ENCODE measurements around the gene TEX22.

Gene TEX22

DNA sequence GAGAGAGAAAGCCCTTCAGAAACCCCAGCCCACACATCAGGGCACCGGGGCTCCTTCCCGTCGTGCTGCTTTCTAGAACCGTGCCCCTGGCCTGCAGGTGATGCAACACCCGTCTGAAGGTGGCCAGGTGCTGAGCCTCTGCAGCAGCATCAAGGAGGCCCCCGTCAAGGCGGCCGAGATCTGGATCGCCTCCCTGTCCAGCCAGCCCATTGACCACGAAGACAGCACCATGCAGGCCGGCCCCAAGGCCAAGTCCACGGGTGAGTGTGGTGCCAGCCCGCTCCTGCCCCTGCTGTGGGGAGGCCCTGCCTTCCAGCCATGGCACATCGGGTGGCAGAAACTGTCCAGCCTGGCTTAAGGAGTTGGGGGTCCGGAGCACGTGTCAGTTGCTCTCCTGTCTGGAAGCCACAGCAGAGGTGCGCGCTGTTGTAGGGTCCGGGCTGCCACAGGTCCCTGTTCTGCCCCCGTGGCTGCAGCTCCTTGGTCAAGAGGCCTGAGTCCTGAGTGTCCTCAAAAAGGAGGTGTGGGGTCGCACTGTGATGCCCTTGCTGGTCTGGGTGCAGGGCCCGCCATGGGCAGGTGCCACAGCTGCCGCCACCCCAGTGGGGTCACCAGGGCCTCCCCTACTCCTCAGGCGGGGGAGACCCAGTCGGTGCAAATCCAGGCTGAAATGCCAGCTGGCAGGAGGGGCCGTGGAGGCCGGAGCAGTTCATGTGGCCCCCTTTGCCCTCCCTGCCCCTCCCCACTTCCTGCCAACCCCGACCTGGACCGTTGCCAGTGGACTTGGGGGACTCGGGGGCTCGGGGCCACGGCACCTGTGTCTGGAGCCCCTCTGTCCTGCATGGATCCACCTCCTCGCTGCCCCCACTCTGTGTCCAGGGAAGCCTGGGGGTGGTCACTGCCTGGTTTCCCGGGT, 31.0 kb upstream of the TEX22 start:
- DNase-seq, result no peak

DNA sequence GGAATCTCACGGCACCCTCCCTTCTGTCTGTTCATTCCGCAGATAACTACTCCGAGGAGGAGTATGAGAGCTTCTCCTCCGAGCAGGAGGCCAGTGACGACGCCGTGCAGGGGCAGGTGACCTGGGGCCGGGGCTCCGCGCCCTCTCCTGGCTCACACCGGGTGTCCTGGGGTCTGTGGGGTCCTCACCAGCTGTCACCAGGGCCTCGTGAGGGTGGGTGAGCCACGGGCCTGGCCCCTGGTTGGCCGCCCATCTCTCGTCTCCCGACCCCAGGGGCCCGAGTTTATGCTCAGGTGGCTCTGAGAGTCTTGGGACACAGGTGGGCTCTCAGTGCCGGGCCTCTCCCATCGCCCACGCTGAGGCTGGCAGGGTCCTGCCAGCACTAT, 30.3 kb upstream of the TEX22 start:
- DNase-seq, result no peak

DNA sequence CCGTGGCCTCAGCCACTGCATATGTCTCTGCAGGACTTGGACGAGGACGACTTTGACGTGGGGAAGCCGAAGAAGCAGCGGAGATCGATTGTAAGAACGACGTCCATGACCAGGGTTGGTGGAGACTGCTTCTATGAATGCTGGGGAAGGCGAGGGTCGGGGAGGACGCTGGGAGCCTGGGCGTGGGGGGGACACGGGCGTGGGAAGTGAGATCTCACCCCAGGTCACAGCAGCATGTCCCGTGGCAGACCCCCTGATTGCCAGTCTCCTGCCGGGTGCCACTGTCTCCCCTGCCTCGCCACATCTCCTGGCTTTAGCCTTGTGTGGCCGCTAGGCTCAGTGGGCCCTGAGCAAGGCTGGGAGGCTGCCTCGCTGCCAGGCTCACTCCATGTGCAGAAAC, 29.9 kb upstream of the TEX22 start:
- no peak for DNase-seq

DNA sequence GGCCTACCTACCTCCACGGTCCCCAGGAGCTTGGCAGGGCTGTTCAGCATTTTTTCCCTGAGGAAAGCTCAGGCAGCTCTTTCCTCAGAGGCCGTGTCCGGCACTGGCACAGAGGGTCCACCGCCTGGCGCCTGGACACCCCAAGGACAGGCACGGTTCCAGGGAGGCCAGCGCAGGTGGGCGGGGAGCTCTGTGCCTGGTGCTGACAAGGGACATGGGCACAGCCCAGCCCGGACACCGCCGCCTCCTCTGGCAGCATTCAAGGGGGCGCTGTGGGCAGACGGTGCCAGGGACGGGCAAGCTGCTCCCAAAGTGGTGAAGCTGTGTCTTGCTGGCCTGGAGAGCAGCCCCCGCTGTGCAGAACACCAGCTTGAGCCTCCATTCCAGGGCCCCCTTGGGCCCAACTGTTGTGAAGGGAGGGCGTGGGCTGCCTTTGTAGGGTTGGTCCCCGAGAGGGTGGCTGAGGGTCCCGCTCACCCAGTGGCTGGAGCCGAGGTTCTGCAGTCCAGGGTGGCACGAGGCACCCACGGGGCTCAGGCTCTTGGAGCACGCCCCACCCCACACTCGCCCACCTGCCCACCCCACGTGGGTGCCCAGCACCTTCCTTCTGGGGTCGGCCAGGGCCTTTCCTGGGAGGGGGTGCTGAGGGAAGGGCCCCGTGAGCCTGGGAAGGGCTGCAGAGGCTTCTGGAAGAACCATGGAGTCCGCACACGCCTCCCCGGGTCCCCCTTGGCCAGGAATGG, 29.3 kb upstream of the TEX22 start:
- no peak for DNase-seq

DNA sequence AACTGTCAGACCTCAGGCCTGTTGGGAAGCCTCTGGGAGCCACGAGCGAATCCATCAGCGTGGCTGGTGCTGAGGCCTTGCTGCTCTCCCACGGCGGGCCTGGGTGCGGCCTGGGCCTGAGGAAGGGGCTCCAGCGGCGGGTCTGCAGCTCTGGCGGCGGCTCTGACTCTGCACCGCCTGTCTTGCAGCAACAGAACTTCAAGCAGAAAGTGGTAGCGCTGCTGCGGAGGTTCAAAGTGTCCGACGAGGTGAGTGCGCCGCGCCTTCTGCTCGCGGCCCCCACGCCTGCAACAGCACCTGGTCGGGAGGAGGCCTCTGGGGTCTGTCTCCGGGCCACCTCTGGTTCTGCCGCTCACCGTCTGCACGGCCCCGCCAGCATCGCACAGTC, 28.7 kb upstream of the TEX22 start:
- no peak for DNase-seq

DNA sequence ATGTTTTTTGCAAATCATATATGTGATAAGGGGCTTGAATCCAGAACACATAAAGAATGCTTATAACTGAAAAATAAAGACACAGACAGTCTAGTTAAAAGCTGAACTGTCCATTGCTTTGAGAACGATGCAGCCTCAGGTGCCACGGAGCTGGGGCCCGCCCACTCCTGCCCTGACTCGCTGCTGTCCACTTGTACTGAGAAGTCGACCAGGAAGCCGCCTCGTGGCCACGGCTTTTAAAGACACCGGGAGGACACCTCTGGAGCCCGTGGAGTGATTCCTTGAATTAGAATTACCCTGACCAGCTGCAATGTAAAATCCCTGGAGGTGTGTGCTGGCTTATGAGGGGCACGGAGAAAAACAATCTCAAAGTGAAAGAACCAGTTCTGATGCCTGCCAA, 23.9 kb upstream of the TEX22 start:
- DNase-seq, result no peak

DNA sequence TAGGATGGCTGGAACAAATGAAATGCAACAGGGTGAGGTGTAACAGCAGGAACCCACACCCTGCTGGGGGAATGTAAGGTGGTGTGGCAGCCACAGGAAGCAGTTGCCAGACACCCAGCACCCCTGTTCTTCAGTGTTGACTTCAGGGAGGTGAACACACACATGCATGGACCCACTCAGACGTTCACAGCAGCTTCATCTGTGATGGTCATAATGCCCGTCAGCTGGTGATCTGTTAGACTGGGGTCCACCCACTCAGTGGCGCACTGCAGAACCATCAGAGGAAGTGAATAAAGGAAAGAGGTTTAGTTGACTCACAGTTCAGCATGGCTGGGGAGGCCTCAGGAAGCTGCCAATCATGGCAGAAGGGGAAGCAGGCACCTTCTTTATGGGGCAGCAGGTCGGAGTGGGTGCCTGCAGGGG, 22.7 kb upstream of the TEX22 start:
- DNase-seq, result no peak

DNA sequence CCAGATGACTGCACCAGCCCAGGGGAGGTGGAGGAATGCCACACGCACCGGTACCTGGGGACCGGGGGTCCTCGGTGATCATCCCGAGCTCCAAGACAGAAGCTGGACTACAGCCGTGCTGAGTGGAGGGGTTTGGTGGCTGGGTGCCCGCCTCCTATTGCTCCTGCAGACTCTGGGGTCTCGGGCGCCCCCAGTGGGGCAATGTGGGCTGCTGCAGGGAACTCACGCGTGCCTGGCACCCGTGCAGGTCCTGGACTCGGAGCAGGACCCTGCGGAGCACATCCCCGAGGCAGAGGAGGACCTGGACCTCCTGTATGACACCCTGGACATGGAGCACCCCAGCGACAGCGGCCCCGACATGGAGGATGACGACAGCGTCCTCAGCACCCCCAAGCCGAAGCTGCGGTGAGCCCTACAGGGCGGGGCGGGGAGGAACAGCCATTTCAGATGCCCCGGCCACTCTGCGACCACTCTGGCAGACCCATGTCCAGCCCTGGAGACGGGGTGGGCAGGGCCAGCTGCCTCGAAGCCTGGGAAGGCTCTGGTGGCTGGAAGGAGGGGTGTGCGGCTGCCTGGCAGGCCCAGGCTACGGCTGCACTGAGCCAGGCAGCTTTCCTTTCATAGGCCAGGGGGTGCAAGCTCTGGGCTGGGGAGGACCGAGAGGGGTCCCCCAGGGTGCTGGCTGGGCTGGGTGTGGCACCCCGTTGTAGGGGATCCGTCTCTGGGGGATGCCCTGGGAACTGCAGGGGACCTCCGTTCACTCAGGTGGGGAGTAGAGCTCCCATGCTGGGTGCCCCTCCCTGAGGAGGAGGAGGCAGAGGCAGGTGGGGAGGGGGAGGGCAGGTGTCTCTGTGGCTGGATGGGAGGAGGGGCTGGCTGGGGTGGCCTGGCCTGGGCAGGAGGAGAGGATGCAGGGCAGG, 21.6 kb upstream of the TEX22 start:
- DNase-seq, result no peak

DNA sequence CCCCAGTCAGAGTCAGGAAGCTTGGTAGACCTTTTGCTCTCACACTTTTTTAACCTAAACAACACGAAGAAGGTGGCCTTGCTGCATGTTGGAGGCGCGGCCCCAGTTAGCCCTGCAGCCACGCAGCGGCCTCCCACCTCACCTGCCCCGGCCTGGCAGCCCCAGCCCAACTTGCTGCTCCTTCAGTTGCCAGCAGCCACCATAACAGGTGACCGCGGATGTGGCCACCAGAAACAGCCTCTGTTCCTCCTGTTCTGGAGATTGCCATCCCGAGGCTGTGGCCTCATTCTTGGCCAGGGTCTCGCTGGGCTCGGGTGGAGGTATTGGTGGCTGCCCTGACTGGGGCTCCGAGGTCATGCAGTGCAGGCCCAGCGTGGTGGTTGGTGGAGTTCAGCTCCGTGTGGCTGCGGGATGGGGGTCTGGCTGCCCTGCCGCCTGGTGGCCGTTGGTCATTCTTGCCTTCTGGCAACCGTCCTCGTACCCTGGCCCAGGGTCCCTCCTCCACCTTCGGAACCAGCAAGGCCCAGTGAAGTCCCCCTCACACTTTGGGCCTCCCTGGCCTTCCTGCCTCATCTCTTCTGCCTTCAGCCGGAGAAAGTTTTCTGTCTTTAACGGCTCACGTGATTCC, 20.7 kb upstream of the TEX22 start:
- DNase-seq, result no peak

DNA sequence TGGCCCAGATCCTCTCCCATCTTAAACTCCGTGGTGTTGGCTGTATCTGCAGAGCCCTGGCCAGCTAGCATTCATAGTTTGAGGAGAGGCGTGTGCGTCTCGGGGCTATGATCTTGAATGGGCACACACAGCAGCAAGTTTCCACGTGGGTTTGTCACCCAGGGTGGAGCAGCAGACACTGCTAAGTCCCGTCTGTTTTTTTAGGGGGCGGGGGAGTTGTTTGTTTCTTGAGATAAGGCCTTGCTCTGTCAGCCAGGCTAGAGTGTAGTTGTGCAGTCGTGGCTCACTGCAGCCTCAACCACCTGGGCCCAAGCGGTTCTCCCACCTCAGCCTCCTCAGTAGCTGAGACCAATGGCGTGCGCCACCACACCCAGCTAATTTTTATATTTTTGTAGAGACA, 20.1 kb upstream of the TEX22 start:
- DNase-seq, result no peak

DNA sequence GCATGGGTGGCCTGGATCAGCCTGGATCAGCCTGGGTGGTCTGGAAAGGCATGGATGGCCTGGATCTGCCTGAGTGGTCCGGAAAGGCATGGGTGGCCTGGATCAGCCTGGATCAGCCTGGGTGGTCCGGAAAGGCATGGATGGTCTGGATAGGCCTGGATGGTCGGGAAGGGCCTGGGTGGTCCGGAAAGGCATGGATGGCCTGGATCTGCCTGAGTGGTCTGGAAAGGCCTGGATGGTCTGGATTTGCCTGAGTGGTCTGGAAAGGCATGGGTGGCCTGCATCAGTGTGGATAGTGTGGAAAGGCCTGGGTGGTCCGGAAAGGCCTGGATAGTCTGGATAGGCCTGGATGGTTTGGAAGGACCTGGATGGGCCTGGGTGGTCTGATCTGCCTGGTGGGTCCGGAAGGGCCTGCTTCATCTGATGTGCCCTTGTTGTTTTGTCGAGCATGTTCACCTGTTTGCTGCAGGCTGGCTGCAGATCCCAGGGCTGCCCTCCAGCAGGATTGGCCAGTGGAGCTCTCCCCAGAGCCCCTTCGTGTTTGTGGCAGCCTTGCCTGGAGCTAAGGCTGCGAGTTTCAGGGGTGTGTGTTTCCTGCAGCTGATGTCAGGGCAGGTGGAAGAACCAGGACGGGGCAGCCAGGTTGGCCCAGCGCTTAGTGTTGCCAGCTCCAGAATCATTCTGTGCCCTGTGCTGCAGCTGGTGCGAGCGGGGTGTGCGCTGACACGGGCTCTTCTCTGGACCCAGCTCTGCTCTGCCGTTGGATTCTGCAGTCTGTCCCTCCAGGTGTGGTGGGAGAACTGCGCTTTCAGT, 19.3 kb upstream of the TEX22 start:
- no peak for DNase-seq

DNA sequence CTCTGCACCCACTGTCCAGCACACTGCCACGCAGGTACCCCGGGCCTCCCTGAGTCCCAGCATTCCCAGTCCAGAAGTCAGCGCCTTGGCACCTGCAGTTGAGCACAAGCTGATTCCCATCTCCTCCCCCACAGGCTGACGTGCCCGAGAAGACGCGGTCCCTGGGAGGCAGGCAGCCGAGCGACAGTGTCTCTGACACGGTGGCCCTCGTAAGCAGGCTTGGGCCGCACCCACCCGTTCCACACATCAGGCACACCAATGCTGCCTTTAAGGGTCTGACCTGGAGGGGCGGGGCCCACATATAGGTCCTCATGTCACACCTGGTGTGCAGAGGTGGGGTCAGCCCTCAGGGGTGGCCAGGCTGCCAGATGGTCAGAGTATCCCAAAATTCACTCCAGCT, 18.4 kb upstream of the TEX22 start:
- no peak for DNase-seq

DNA sequence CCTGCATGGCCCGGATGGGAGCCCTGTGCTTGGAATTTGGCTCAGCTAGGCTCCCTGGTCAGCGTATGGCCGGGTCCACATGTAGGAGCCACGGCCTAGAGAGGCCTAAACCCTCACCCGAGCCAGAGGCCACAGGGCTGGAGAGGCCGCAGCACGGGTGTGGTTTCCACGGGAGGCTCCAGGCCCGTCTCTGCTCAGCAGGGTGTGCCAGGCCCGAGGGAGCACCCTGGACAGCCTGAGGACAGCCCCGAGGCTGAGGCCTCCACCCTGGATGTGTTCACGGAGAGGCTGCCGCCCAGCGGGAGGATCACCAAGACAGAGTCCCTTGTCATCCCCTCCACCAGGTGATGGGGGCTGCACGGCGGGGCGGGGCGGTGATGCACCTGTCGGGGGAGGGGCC, 17.6 kb upstream of the TEX22 start:
- DNase-seq, result no peak

DNA sequence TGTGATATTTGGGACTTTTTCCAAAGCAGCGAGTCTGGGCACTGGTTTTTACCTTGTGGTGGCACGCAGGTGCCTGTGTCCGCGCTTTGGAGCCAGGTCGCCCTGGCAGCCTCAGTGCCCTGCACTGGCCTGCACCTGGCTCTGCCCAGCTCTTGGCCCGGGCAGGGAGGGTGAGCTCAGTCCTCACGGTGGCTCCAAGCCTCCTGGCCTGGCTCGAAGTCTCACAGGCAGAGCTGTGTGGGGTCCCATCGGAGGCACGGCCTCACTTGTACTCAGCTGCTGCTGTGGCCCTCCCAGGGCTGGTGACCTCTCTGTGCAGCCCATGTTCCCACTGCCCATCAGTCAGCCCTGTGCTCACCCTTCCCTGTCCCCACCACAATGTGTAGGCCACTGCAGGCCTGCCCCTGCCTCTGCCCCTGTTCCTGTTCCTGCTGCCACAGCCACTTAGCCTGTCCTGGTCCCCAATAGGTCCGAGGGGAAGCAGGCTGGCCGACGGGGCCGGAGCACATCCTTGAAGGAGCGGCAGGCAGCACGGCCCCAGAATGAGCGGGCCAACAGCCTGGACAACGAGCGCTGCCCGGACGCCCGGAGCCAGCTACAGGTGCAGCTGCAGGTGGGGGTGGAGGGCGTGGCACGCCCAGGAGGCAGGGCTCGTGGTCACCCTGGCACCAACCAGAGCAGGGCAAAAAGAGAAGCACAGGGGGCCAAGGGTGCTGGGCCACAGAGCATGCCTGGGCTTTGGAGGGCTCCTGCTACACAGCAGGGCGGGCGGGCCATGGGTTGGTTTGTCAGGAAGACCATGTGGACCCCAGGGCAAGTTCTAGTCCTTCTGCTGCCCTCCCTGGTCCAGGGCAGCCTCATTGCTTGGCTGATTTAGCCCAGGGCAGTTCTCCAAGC, 16.6 kb upstream of the TEX22 start:
- DNase-seq, result no peak

DNA sequence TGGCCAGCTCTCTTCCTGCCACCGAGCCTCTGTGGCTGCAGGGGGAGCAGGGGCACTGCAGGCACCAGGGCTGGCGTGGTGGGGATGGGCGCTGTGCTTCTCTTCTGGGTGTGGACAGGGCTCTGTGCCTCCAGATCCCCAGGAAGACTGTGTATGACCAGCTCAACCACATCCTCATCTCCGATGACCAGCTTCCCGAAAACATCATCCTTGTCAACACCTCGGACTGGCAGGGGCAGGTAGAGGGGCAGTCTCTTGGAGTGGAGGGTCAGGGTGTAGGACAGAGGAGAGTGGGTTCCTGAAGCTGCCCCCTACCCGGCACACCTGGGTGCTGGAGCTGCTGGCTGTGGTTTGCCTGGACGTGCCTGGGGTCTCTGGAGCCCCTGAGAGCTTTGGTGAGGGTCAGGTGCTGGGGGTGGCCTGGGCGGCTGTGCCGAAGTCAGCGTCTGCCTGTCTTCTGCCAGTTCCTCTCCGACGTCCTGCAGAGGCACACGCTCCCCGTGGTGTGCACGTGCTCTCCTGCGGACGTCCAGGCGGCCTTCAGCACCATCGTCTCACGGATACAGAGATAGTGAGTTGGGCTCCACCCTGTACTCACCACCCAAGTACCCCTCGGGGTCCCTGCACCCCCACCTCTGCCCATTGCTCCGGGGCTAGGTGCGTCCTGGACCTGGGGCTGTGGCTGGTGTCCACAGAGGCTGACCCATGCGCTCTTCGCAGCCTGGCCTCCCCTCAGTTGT, 15.8 kb upstream of the TEX22 start:
- no peak for DNase-seq

DNA sequence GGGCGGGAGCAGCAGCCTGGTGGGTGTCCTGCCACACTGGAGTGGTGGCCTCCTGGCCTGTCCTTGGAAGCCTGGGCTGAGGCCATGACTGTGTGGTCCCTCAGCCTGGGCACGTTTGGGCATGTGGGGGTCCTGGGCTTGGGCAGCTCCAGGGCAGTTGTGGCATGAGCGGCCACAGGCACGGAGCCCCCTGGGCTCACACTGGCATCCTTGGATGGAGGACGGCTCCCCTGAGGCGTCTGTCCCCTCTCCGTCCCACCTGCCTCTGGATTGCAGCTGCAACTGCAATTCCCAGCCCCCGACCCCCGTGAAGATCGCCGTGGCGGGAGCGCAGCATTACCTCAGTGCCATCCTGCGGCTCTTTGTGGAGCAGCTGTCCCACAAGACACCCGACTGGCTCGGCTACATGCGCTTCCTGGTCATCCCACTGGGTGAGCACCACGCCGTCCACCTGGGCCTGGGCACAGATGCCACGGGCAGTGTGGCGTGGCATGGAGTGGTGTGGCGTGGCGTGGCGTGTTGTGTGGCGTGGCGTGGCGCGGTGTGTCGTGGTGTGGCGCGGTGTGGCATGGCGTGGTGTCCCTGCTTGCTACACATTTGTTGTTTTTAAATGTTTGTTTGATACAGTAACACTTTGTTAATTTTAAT, 15.1 kb upstream of the TEX22 start:
- DNase-seq, result no peak

DNA sequence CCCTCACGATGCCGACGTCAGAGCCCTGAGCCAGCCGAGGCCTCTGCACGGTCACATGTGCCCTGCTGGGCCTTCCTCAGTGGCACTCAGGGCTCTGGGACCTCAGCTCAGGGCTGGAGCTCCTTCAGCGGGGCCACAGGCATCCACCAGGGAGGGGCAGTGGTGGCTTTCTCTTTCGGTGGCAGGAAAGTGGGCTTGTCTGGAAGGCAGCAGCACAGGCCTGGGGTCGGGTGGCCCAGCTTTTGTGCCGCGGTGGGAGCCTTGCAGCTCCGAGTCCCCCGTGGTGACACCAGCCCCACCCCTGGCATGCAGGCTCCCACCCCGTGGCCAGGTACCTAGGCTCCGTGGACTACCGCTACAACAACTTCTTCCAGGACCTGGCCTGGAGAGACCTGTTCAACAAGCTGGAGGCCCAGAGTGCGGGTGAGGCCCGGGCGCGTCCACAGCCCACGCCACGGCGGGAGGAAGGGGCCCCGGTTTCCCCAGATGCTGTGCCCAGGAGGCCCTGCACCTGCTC, 14.2 kb upstream of the TEX22 start:
- no peak for DNase-seq

DNA sequence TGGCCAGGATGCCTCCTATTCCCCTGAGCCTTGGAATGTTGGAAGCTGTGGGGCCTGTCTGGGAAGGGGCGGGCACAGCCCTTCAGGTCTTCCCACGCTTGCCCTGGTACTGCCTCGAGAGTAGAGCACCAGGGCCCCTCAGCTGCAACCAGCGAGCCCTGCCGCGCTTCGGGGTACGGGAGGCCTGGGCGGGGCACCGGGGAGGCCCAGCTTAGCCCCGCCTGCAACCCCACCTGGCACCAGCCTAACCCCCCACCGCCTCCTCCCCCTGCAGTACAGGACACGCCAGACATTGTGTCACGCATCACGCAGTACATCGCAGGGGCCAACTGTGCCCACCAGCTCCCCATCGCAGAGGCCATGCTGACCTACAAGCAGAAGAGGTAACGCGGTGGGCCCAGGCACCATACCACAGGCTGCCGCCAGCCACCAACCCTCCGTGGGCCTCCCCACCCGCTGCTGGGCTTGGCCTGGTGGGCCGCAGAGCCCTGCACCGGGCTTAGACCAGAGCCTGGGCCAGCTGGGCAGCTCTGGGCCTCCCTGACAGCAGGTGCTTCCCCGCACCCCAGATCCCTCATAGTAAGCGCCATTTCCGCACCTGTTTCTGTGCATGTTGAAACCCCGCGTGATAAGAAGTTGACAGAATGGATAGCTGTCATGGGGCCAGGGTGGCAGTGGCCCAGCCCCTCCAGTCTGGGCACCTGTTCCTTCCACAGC, 13.6 kb upstream of the TEX22 start:
- no peak for DNase-seq

DNA sequence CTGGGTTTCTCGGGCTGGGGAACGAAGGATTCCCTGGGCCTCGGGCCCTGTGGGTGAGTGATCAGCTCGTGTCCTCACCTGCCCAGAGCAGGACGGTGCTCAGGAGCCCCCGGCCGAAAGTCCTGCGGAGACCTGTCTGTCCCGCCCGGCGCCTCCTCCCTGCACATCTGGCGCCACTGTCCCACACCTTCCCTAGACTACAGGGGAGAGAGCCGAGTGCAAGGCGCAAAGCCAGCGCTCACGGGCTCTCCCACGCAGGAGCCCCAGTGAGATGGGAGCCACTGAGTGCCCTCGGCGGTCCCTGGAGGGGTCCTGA, 13.1 kb upstream of the TEX22 start:
- no peak for DNase-seq
